DOHH2 (cell line): Measurements from ENCODE around the gene ICAM5.

Experiments used
- EZH2phosphoT487 ChIP-seq: fragments of 200-600 bp; sonication (generic); IDR thresholded peaks from 2 replicates; pipeline ENCODE4 v1.6.1; 2017; ENCODE audit warnings: borderline replicate concordance, mild to moderate bottlenecking, antibody characterized with exemption, low read length, moderate library complexity, mixed read lengths
- TF ChIP-seq, protein P1 (sequence below): fragments of 200-600 bp; sonication (generic); IDR thresholded peaks from one replicate; pipeline ENCODE4 v1.5.1; 2014; ENCODE audit warnings: antibody characterized with exemption, mild to moderate bottlenecking, low read depth, low read length; ENCODE audit not compliant: poor library complexity, severe bottlenecking

- TF ChIP-seq, protein P1, sequence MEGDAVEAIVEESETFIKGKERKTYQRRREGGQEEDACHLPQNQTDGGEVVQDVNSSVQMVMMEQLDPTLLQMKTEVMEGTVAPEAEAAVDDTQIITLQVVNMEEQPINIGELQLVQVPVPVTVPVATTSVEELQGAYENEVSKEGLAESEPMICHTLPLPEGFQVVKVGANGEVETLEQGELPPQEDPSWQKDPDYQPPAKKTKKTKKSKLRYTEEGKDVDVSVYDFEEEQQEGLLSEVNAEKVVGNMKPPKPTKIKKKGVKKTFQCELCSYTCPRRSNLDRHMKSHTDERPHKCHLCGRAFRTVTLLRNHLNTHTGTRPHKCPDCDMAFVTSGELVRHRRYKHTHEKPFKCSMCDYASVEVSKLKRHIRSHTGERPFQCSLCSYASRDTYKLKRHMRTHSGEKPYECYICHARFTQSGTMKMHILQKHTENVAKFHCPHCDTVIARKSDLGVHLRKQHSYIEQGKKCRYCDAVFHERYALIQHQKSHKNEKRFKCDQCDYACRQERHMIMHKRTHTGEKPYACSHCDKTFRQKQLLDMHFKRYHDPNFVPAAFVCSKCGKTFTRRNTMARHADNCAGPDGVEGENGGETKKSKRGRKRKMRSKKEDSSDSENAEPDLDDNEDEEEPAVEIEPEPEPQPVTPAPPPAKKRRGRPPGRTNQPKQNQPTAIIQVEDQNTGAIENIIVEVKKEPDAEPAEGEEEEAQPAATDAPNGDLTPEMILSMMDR: no peak
- TF ChIP-seq EZH2phosphoT487: no peak
Measured at GRCh38 chr19:10256970-10257615, 32.7 kb upstream of the ICAM5 start.
